Natural killer cell (primary cell): ENCODE data around the gene ANKRD66. TPM values are rescaled to one million over a fixed set of nuclear protein-coding genes. Genes with fewer than 3 reads are reported as not detected.

Experiments used
- ATAC-seq, 3 donors: fragments of 150-1000 bp in 2 of 3; fragments of 200-7000 bp in 1 of 3; cut with Tn5 transposase; 1 replicate in 1 of 3; 2 replicates in 2 of 3; pipeline ENCODE4 v1.10.0; 2021; ENCODE audit warnings: mild to moderate bottlenecking in 2 of 3, moderate library complexity in 2 of 3
- DNase-seq, 2 donors: peaks; one replicate each; pipeline versions ENCODE4 v3.0.0 to v3.0.0-alpha.2; 2013 to 2021; ENCODE audit warnings: mixed read lengths in 1 of 2
- H3K27ac ChIP-seq: one replicate; pipeline ENCODE4 v1.5.1; 2013; ENCODE audit warnings: mild to moderate bottlenecking, low read length
- H3K27me3 ChIP-seq: one replicate; pipeline ENCODE4 v1.6.1; 2013; ENCODE audit warnings: low read length; ENCODE audit not compliant: control insufficient read depth, insufficient read depth
- H3K36me3 ChIP-seq: one replicate; pipeline ENCODE4 v1.6.1; 2013; ENCODE audit warnings: low read length; ENCODE audit not compliant: control insufficient read depth, insufficient read depth
- H3K4me1 ChIP-seq: one replicate; pipeline ENCODE4 v1.6.1; 2013; ENCODE audit warnings: low read length; ENCODE audit not compliant: control insufficient read depth, insufficient read depth
- H3K4me3 ChIP-seq: one replicate; pipeline ENCODE4 v1.5.1; 2013; ENCODE audit warnings: low read length
- H3K9me3 ChIP-seq: one replicate; pipeline ENCODE4 v1.6.1; 2013; ENCODE audit warnings: low read length; ENCODE audit not compliant: control insufficient read depth, insufficient read depth
- H3K27ac Mint-ChIP-seq, 2 donors: one replicate each; pipeline ENCODE4 v1.8.0; 2022; ENCODE audit warnings: mild to moderate bottlenecking in 2 of 2, mixed read lengths in 2 of 2, moderate library complexity in 1 of 2
- H3K27me3 Mint-ChIP-seq, 2 donors: one replicate each; pipeline ENCODE4 v1.8.0; 2022; ENCODE audit warnings: low read depth in 2 of 2, mixed read lengths in 2 of 2
- H3K36me3 Mint-ChIP-seq: one replicate; pipeline ENCODE4 v1.8.0; 2022; ENCODE audit warnings: mixed read lengths
- H3K4me1 Mint-ChIP-seq, 2 donors: one replicate each; pipeline ENCODE4 v1.8.0; 2022; ENCODE audit warnings: mixed read lengths in 2 of 2
- H3K4me3 Mint-ChIP-seq: one replicate; pipeline ENCODE4 v1.8.0; 2022; ENCODE audit warnings: mild to moderate bottlenecking, moderate library complexity, mixed read lengths
- H3K9me3 Mint-ChIP-seq, 2 donors: one replicate each; pipeline ENCODE4 v1.8.0; 2022; ENCODE audit warnings: mixed read lengths in 2 of 2
- WGBS: methylation state at CpG from one replicate; pipeline ENCODE4 v1.1.7; 2013; ENCODE audit warnings: missing lambda C conversion rate; ENCODE audit not compliant: insufficient coverage; 5-methylcytosine and 5-hydroxymethylcytosine counted together
- intact Hi-C: fragments of 100-400 bp; cut with micrococcal nuclease; formaldehyde crosslinking; loops from one replicate; pipeline ENCODE4 v1.14.2; 2022
- total RNA-seq, 4 donors: library from RNA; stranded (reverse); fragments of 120-200 nt in 1 of 4; gene quantifications; one replicate each; pipeline versions ENCODE4 v1.2.3 to v1.2.4, GENCODE V29; 2013 to 2022
- TF ChIP-seq, protein P1 (sequence below): fragments of 200-600 bp; IDR thresholded peaks from one replicate; pipeline ENCODE4 v1.8.0; 2022; ENCODE audit warnings: antibody characterized with exemption

ANKRD66 gene
- total RNA-seq, 3 donors from 2014 or later (not counting 1 experiment from before 2014, with no cell fraction given) = not detected

DNA sequence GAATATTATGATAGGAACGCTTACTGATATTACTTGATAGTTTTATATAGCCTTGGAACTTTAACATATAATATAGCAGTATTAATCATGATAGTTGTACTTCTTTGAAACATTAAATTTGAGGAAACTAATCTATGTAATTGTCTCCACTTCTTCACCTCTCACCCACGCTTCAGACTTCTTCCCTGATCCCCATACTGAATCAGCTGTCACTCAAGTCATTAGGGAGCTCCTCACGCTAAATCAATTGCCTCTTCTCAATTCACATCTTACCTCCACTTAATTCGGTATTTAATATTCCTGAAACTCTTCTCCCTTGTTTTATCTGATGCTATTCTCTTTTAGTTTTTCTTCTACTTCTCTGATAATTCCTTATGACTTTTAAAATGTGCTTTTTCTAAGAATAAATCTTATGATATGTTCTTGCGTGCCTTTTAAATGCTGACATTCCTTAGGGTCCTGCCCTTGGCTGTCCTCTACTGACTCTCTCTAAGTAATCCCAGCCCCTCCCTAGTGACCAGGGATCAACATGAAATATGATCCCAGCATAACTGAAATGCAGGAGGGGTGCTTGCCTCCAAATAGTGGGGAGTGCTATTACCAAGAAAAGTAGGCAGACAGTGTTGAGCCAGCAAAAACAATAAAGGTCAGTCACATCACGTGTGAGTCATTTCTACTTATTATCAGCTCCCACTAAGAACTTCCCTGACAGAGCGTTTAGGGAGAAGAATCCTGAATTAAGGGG, 9.9 kb downstream of the ANKRD66 start:
- Mint-ChIP-seq H3K27ac (no peak overlapping the region), H3K9me3 (no peaks in the 10 kb centered on the region), H3K4me3 (no peak overlapping the region), H3K36me3 (no peaks in the 10 kb centered on the region), H3K27me3 (peaks cover 0 to 6% of the 10 kb centered on the region in 2 donors), H3K4me1 (no peaks in the 10 kb centered on the region)
- H3K9me3 ChIP-seq = no peaks in the 10 kb centered on the region
- TF ChIP-seq, protein P1, sequence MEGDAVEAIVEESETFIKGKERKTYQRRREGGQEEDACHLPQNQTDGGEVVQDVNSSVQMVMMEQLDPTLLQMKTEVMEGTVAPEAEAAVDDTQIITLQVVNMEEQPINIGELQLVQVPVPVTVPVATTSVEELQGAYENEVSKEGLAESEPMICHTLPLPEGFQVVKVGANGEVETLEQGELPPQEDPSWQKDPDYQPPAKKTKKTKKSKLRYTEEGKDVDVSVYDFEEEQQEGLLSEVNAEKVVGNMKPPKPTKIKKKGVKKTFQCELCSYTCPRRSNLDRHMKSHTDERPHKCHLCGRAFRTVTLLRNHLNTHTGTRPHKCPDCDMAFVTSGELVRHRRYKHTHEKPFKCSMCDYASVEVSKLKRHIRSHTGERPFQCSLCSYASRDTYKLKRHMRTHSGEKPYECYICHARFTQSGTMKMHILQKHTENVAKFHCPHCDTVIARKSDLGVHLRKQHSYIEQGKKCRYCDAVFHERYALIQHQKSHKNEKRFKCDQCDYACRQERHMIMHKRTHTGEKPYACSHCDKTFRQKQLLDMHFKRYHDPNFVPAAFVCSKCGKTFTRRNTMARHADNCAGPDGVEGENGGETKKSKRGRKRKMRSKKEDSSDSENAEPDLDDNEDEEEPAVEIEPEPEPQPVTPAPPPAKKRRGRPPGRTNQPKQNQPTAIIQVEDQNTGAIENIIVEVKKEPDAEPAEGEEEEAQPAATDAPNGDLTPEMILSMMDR = no peak
- no peak overlapping the region for H3K27ac ChIP-seq
- no peaks in the 10 kb centered on the region for H3K27me3 ChIP-seq
- no peaks in the 10 kb centered on the region for H3K4me1 ChIP-seq
- H3K36me3 ChIP-seq = no peaks in the 10 kb centered on the region
- DNase-seq (no peak), ATAC-seq (no peak)
- intact Hi-C loops = no loop called here
- WGBS = 84% methylated on average over 5 of the region's 7 CpGs
- H3K4me3 ChIP-seq = no peak overlapping the region

DNA sequence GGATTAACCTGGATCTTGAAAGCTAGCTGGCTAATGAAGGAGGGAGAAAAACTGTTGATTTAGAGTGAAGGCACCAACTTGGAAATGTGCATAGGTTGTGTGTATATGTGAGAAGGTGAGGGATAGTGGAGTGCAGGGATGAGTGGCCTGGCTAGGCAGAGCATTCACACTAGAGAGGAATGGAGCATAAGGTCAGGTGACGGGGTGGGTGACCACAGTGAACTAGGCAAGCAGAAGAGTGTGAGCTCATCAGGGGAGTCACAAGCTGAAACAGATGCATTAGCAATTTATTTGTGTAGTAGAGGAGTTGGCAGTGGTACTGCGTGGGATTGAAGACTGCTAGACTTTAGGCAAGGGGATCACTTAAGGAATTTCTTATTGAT, 10.5 kb downstream of the ANKRD66 start:
- ATAC-seq (no peak), DNase-seq (no peak)
- H3K9me3 Mint-ChIP-seq = no peaks in the 10 kb centered on the region
- Histone ChIP-seq H3K36me3 (no peaks in the 10 kb centered on the region), H3K9me3 (no peaks in the 10 kb centered on the region), H3K4me1 (no peaks in the 10 kb centered on the region), H3K4me3 (no peak overlapping the region), H3K27ac (no peak overlapping the region), H3K27me3 (no peaks in the 10 kb centered on the region)
- H3K4me1 Mint-ChIP-seq = no peaks in the 10 kb centered on the region
- intact Hi-C loops = no loop called here
- H3K4me3 Mint-ChIP-seq = no peak overlapping the region
- no peak overlapping the region for H3K27ac Mint-ChIP-seq
- TF ChIP-seq, protein P1 = no peak
- H3K36me3 Mint-ChIP-seq = no peaks in the 10 kb centered on the region
- H3K27me3 Mint-ChIP-seq = peaks cover 0 to 6% of the 10 kb centered on the region in 2 donors
- 81% methylated on average over 2 of the region's 2 CpGs for WGBS

DNA sequence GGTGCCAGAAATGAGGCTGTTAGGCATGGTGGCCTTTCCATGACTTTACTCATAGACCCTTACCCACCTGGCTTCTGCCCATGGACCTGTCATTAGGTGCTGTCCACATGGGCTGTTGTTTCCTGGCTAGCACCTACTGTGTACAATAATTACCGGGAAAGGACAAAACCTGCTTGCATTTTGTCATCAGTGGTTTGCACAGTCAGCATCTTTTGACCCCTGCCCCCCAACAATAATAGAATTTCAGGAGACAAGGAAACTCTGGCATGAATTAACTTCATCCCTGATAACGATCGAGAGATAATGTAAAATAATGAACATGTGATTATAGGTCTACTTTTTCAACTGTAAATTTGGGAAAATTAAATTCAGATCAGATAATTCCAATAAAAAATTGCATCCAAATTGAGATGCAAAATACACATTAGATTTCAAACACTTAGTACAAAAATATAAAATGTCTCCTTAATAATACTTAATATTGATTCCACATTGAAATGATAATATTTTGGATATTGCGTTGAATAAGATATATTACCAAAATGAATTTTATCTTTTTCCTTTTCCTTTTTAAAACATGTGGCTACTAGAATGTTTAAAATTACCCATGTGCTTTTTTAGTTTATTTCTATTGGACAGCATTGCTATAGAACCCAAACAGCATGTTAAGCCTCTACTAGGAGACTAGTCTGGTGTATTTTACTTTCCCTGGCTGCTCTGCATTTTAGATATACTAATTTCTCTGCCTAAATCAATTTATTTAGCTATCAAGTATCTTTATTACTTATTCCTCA, 12.4 kb downstream of the ANKRD66 start:
- ATAC-seq (no peak), DNase-seq (no peak)
- Histone ChIP-seq H3K27me3 (peaks cover 2% of the 10 kb centered on the region), H3K36me3 (no peaks in the 10 kb centered on the region), H3K4me3 (no peak overlapping the region), H3K9me3 (no peaks in the 10 kb centered on the region), H3K27ac (no peak overlapping the region), H3K4me1 (no peaks in the 10 kb centered on the region)
- no peak overlapping the region for H3K4me3 Mint-ChIP-seq
- 90% methylated on average over 1 of the region's 4 CpGs for WGBS
- no peaks in the 10 kb centered on the region for H3K4me1 Mint-ChIP-seq
- H3K36me3 Mint-ChIP-seq = no peaks in the 10 kb centered on the region
- intact Hi-C loops = no loop called here
- H3K27me3 Mint-ChIP-seq = peaks cover 5 to 12% of the 10 kb centered on the region in 2 donors
- TF ChIP-seq, protein P1 = no peak
- no peaks in the 10 kb centered on the region for H3K9me3 Mint-ChIP-seq
- H3K27ac Mint-ChIP-seq = no peak overlapping the region
